Smooth muscle cell of the brain vasculature (primary cell): ENCODE results near the gene ADISSP.

ENCODE experiments used
- DNase-seq: peaks from one replicate; pipeline ENCODE4 v3.0.0-alpha.2; 2012; ENCODE audit warnings: low read depth, low spot score

ADISSP gene

DNA sequence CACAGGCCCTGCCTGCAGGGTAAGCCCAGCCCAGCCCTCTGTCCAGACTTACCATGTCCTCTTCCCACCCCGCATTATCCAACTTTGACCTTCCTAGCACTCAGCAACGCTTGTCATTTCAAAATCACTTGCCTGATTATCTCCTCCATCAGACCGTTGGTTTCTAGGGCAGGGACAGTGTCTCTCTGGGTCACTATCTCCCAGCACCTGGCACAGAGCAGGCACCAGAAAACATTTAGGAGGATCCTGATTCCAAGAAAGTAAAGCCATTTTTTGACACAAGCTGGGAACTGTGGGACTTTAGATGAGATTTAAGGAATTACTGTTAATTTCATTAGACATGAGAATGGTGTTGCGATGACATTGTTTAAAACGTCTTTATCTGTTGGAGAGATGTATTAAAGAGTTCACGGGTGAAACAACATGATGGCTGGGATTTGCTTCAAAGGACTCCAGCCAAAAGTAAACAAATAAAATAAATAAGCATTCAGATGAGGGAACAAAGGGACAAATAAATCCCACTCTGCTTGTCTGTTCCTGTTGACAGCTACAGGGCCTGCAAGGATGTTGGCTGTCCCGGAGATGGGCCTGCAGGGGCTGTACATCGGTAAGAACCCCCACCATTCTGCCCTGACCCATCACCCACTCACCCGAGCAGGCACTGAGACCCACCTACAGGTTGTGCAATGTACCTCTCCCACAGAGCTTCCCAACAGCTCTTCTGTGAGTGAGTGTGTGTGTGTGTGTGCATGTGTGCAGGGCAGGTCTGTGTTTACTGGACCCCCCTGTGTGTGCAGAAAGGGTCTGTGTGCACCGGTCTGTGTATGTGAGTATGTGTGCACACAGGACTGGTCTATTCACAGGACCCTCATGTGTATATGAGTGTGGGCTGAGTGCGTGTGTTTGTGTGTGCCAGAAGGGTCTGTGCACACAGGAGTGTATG, 29.2 kb downstream of the ADISSP start:
- no peak for DNase-seq

DNA sequence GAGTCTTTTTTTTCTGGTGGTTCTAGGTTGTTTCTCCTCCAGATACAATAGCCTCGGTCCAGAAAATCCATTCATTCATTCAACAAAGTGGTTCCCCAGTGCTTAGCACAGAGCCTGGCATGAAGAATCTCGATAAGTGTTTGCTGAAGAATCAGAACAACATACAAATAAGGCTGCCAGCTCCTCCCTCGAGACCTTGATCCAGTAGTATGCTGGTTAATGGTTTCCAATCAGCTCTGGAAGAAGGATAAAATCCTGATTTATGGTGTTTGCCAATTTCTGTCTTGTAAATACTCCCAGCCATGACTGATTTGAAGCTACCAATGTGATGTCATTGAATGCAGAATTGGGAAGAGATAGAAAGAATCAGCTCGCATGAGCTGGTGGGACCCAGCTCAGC, 31.8 kb downstream of the ADISSP start:
- DNase-seq, result no peak

DNA sequence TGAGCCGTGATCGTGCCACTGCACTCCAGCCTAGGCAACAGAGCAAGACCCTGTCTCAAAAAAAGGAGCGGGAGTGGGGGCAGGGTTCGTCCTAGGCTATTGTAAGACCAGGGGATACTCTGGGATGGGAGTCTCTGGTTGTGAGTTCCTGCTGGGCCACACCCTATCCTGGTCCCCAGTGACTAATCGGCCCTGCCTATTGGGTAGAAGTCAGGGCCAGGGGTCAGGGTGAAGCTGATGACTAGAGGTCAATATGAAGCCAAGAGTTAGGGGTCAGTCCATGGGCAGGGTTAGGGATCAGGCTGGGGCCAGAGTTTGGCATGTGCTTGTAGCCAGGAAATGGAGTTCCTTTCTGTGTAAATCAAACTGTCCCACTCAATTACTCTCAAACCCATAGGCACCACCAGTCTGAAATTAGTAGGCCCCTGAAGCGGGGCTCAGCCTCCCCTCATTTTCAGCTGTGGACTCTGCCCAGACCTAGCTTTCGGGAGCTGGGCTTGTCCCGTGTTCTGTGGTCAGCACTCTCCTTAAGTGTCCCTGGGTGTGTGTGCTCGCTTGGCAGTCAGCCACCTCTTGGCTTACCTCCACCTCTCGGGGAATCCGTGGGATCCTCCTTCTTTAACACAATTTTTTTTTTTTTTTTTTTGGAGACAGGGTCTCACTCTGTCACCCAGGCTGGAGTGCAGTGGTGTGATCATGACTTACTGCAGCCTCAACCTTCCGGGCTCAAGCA, 33.3 kb downstream of the ADISSP start:
- no peak for DNase-seq

DNA sequence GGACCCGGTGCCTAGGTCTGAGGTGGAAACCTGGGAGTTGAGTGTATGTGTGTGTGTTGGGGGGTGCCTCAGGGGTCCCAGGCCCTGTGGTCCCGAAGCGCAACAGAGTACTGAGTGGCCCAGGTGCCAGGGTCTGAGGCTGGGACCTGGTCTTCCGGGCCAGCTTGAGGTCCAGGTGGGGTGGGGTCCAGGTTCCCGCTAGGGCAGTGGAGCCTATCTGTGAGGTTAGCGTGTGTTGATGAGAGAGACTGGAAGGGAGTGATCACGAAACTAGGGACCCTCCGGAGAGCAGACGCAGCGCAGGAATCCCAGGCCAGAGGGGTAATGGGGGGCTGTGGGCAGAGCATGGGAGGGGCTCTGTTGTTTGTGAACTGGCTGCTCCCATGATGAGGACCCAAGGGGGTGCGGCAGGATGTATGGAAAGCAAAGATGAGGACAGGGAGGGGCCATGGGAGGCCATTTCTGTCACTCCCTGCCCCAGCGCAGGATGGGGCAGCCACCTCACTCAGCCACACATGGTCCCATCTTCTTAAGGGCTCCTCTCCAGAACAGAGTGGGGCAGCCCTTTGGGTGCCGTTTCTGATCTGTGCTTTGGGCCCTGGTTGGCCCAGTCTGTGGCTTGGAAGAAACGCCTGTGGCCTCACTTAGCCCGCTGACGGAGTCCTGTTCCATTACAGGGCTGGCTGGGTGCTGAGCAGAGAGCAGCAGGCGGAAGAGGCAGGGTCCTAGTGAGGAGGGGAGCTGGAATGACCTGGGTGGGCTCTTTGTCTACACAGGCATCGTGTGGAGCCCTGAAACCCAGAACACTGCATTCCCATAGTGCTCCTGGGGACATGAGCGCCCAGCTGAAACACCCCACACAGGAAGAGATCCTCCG, 34.2 kb downstream of the ADISSP start:
- no peak for DNase-seq

DNA sequence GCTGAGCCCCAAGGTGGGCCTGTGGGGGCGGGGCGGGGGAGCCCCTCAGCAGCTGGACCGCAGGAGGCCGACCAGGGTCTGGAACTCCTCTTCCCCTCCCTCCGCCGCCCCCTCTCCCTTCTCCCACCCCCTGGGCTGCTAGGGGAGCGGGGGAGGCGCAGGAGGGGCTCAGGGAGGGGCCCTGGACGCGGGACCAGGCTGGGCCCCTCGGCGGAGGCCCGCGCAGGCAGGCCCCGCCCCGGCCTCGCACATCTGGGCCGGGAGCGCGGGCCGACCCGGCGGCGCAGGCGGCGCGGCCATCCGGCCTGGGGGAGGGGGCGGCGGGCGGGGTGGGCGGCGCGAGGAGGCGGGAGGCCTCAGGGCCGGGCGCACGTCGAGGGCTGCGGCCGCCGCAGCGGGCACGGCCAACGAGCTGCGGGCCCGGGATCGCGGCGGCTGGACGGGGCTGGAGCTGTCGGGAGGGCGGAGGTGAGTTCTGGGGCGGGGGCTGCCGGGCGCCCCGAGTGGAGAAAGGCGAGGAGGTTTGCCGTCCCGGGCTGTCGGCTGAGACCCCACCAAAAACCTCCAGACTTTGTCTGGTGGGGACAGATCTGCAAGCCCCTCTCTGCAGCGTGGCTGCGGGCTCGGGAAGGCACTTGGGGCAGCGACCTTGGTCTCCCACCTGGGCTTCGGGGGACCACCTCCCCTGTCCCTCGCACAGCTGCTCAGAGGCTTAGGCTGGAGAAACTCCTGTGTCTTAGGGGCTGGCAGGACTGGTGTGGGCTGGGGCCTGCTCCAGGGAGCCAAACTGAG, 35.0 kb downstream of the ADISSP start, which contains the start of gene HSPA12B:
Gene HSPA12B (plus strand): TSS at position 359 of the 792 bp plus-strand sequence. CDS start 5,990 bp downstream, outside the sequence.
- no peak for DNase-seq

DNA sequence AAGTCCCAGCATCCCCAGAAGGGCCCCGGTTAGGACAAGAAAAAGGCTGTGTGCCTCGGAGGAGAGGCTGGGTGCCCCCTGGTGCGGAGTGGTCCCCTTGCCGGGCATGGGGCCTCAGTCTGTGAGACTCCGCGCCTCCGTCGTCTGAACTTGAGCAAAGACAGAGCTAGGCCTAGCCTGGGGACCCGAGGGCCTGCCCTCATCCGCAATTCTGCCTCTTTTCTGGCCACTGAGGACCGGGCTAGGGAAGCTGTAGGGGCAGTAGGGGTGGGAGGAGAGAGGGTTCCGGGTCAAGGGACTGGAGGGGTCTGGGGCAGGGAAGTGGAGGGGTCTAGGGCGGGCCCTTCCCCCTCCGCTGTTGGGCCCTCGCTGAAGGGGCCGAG, 35.6 kb downstream of the ADISSP start:
- no peak for DNase-seq

DNA sequence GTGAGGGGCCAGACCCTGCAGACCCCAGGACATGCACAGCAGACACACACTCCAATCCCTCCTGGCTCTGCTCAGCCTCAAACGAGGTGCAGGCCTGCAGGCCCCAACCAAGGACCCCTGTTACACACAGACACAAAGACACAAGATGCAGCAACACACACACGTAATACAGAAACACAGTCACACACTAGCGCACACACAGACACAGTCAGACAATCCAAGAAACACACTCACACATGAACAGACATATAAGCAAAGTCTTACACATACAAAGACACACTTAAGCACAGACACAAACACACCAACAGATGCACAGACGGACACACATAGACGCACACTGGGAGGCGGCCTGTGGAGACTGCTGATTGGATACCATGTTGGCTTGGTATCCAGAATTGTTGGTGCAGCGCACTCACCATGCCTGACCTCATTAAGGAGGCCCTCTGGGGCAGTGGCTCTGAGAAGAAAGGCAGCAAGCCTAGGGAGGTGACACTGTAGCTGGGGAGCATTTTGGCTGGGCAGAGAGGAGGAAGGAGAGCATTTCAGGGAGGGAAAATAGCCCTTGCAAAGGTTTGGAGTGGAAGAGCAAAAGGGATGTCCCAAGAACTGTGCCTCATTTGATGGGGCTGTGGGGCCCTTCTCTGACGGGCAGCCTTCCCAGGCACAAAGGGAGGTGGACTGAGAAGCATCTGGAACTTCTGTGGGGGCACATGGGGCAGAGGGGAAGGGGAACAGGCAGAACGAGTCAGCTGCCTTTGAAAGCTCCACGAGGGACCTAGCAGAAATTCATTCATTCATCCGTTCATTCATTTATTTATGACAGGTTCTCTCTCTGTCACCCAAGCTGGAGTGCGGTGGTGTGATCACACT, 36.5 kb downstream of the ADISSP start:
- no peak for DNase-seq

DNA sequence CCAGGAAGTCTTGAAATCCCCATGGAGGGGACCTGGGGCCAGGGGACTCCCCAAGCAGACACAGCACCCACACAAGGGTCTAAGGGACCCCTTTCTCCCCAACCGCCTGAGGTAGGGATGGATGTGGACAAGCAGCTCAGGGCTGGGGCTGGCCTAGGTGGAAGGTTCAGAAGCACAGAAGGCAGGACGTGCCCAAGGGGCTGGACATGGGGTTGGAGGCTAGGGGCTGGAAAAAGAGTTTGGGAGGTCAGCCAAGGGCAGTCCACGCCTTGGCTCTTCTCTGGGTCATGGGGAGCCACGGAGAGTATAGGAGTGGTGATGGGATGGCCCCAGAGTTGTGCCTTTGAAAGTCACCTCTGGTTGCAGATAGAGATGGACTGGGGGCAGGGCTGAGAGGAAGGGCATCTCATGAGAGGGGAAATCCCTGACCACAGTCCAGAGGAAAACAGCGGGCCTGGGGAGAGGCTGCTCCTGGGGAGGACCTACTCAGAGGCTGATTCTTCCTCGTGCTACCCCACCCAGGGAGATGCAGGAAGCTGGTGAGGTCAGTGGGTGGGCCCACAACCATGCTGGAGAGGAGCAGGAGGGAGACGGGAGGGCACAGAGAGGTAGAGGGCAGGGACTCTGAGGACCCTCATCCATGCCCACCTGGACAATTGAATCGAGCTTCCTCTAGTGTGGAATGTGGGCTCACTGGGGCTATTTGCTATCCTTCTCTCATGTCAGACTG, 37.6 kb downstream of the ADISSP start:
- no peak for DNase-seq

DNA sequence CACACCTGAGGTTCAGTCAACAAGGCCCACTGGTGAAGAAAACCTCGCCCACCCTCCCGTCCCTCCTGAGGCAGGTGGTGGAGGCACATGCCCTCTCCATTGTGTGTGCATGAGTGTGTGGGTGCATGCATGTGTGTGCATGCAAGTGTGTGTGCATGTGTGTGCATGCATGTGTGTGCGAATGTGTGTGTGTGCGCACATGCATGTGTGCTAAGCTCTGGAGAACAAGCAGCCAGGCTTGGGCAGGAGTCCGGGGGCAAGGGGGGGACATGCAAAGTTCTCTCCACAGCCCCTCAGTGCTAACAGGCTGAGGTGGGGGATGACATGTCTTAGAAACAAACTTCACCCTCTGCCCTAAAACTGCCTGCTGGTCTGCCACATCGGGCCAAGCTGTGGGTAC, 38.2 kb downstream of the ADISSP start:
- no peak for DNase-seq

DNA sequence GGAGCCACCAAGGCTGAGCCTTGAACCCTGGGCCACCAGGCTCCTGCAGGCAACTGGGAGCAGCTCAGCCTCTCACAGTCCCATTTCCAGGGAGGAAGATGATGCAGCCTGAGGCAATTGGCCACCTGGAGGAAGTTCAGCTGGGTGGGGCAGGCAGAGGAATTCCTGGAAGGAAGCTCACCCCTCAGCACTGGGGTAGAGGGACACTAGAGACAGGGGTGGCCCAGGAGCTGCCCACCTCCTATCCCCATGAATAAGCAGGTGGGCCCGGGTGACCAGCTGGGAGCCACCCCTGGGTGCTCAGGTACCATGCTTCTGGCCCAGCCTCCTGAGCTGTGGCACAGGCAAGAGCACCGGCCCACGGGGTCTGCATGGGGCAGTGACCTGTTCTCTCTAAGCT, 38.7 kb downstream of the ADISSP start:
- DNase-seq, result no peak

DNA sequence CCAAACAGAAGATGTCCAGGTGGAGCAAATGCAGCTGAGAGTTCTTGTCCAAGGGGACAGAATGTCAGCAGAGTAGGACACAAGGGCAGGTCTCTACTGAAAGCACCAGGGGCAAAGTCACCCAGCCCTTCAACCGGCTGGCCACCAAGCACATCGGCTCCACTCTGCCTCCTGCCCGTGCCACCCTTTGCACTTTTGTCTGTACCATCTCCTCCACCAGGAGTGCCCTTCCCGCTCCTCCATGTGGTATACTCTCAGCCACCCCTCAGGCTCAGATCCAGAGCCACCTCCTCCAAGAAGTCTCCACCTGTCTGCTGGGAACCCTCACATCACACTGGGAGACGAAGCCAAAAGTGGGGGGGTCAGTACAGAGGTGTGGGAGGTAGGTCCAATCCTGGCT, 39.2 kb downstream of the ADISSP start:
- no peak for DNase-seq

DNA sequence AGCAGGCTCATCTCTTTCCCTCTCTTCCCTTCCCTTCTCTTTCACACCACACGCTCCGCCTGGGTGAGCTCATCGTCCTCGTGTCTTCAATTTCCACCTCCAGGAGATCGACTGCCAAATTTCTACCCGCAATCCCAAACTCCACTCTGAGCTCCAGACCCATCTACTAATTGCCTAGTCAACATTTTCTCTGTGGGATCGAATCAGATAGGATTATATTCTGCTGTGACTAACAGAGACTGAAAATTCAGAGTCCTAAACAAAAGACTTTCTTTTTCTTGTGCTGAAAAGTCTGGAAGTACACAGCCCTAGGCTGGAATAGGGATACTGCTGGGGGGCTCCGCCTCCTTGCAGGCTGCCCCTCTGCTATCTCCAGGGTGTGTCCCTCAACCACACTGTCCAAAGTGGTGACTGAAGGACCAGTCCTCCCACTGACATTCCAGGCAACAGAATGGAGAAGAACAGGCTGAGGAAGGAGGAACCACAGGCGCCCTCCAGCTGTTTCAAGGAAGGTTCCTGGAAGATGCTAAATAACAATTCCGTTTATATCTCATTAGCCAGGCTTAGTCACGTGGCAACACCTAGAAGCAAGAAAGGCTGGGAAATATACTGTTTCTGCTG, 40.0 kb downstream of the ADISSP start:
- DNase-seq, result no peak

DNA sequence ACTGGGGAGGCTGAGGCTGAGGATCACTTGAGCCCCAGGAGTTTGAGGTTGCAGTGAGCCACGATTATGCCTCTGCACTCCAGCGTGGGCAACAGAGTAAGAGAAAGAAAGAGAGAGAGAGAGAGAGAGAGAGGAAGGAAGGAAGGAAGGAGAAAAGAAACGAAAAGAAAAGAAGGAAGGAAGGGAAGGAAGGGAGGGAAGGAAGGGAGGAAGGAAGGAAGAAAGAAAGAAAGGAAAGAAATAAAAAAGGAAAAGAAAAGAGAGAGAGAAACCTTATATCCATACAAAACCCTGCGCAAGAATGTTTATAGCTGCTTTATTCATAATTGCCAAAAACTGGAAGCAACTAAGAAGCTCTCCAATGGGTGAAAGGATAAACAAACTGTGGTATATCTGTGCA, 43.2 kb downstream of the ADISSP start:
- DNase-seq, result no peak

DNA sequence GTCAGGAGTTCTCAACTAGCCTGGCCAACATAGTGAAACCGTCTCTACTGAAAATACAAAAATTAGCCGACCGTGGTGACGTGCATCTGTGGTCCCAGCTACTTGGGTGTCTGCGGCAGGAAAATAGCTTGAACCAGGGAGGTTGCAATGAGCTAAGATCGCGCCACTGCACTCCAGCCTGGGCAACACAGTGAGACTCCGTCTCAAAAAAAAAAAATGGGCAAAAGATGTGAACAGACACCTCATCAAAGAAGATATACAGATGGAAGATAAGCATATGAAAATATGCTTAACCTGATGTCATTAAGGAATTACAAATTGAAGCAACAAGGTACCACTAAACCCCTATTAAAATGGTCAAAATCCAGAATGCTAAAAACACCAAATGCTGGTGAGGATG, 44.3 kb downstream of the ADISSP start:
- no peak for DNase-seq

DNA sequence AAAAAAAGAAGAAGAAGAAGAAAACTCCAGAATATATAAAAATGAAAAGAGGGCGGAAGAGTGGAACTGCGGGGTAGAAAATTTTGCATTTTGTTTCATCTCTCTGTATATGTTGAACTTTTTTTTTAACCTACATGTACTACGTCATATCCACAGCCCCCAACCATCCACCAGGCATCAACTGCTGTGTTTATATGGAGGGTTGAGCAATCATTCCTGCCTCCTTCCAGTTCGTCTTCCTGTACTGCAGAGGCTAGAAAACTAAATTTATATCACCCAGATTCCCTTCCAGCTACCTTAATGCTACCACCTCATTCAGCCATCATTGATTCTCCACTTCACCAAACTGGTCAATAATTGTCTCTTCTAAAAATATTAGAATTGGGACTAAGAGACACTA, 45.6 kb downstream of the ADISSP start:
- DNase-seq, result no peak

DNA sequence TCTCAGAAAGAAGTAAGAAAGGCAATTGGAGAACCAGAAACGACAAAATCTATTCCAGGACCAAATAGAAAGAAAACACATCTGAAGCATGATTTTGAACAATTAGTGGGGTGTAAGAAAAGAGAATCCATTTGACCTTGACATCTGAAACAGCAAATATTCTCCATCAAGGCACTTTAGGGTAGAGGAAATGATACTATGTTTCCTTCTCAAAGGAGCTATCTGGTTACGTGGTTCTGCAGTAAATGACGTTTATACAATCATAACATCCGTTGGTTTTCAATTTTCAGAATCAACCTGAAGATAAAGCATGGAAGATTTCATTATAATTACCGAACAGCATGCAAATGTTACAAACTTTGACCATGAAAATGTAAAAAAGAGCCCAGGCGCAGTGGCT, 46.9 kb downstream of the ADISSP start:
- DNase-seq, result no peak

DNA sequence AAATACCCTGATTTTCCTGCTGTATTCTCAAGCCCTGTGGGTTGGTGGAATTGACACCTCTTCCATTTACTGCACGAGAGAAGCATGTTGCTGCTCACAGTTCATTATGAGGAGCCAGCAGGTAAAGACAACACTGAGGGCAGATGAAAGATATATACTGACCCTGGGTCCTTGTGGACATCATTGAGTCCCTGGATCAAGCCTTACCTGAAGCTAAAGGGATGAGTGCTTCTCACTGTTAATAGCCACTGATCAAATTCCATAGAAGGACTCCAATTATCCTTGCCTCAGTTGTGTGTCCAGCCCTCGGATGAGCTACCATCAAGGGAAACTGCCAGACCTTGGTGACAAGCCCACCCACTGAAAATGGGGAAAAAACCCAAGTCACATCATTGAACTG, 47.5 kb downstream of the ADISSP start:
- DNase-seq, result no peak

DNA sequence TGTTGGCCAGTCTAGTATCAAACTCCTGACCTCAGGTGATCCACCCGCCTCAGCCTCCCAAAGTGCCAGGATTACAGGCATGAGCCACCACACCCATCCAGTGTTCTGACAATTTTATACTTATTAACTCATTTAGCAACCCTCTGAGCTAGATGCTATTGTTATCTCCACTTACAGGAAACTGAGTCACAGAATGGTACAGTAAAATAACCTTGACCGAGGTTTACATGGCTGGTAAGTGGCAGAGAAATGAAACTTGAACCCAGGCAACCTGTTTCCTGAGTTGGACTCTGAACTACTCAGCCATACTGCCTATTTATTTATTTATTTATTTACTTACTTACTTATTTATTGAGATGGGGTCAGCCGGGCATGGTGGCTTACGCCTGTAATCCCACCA, 48.5 kb downstream of the ADISSP start:
- no peak for DNase-seq
